Measurements from ENCODE around the gene CCT2.

- no peak for TF ChIP-seq CHD1 (IDR thresholded peaks at IDR 0.05; ENCODE audit: low read length)
- no peak for TF ChIP-seq POLR2A (conservative IDR thresholded peaks at IDR 0.05)
- TF ChIP-seq TAF1 (IDR thresholded peaks at IDR 0.05; ENCODE audit: control insufficient read depth, extremely low read depth, insufficient read depth, low read length, severe bottlenecking), result no peak
- no peak for TF ChIP-seq RFX5 (IDR thresholded peaks at IDR 0.05; ENCODE audit: low read depth, low read length)
- TF ChIP-seq SP2 (IDR thresholded peaks at IDR 0.05; ENCODE audit: extremely low read depth, low read depth, low read length, poor library complexity, severe bottlenecking), result no peak
- no peak for TF ChIP-seq MAX (CRISPR knock-in tag; IDR thresholded peaks at IDR 0.05)
- no peak for TF ChIP-seq MYC (IDR thresholded peaks at IDR 0.05; ENCODE audit: low read depth, low read length)
- TF ChIP-seq MYC (CRISPR knock-in tag; IDR thresholded peaks at IDR 0.05; ENCODE audit: borderline replicate concordance, low read depth), result no peak
- no peak for TF ChIP-seq ZNF239 (CRISPR knock-in tag; IDR thresholded peaks at IDR 0.05)
- no peak for TF ChIP-seq CBFB (CRISPR knock-in tag; IDR thresholded peaks at IDR 0.05)
- no peak for TF ChIP-seq CREB3L1 (IDR thresholded peaks at IDR 0.05; ENCODE audit: borderline replicate concordance, low read depth)
- no peak for TF ChIP-seq EZH2 (IDR thresholded peaks at IDR 0.05; ENCODE audit: borderline replicate concordance, low read depth, low read length)
- TF ChIP-seq JUND (IDR thresholded peaks at IDR 0.05; ENCODE audit: borderline replicate concordance, low read depth, low read length), result no peak
- TF ChIP-seq JUND (tag; IDR thresholded peaks at IDR 0.05; ENCODE audit: borderline replicate concordance, low read depth, low read length), result no peak
- TF ChIP-seq TARDBP (IDR thresholded peaks at IDR 0.05), result no peak
- no peak for TF ChIP-seq KLF13 (tag; IDR thresholded peaks at IDR 0.05; ENCODE audit: borderline replicate concordance, low read depth)
Observed at GRCh38 chr12:69619050-69619449, 33.8 kb downstream of the CCT2 start.
